HL-60 (cell line): ENCODE results near the gene ETV6.

Source experiments
- POLR2AphosphoS5 ChIP-seq: IDR thresholded peaks from 2 replicates; pipeline ENCODE4 v1.6.1; 2012; ENCODE audit warnings: low read depth
- REST ChIP-seq: IDR thresholded peaks from 2 replicates; pipeline ENCODE4 v1.6.1; 2012; ENCODE audit warnings: low read depth; ENCODE audit not compliant: insufficient replicate concordance
- TF ChIP-seq, protein P1 (sequence below): IDR thresholded peaks from one replicate; pipeline ENCODE4 v1.5.1; 2011; ENCODE audit warnings: low read length, control low read depth, inconsistent platforms; ENCODE audit not compliant: insufficient read depth

- TF ChIP-seq, protein P1, sequence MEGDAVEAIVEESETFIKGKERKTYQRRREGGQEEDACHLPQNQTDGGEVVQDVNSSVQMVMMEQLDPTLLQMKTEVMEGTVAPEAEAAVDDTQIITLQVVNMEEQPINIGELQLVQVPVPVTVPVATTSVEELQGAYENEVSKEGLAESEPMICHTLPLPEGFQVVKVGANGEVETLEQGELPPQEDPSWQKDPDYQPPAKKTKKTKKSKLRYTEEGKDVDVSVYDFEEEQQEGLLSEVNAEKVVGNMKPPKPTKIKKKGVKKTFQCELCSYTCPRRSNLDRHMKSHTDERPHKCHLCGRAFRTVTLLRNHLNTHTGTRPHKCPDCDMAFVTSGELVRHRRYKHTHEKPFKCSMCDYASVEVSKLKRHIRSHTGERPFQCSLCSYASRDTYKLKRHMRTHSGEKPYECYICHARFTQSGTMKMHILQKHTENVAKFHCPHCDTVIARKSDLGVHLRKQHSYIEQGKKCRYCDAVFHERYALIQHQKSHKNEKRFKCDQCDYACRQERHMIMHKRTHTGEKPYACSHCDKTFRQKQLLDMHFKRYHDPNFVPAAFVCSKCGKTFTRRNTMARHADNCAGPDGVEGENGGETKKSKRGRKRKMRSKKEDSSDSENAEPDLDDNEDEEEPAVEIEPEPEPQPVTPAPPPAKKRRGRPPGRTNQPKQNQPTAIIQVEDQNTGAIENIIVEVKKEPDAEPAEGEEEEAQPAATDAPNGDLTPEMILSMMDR, result no peak
- TF ChIP-seq POLR2AphosphoS5, result no peak
- no peak for TF ChIP-seq REST
Measured at GRCh38 chr12:11804130-11804529, 154.7 kb downstream of the ETV6 start.
